ENCODE data around the gene TMC7.

Gene TMC7

DNA sequence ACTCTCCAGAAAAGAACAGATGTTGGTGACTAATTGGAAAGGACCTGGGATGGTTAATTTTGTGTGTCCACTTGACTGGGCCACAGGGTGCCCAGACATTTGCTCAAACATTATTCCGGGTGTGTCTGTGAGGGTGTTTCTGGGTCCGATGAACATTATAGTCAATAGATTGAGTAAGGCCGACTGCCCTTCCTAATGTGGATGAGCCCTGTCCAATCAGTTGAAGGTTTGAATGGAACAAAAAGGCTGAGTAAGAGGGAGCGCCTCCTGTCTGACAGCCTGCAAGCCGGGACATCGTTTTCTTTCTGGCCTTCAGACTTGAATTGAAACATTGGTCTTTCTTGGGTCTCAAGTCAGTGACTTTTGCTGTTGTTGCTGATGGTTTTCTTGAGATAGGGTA is 107.2 kb downstream of the TMC7 start:
- DNase-seq (ENCODE audit: low spot score) = no peak

DNA sequence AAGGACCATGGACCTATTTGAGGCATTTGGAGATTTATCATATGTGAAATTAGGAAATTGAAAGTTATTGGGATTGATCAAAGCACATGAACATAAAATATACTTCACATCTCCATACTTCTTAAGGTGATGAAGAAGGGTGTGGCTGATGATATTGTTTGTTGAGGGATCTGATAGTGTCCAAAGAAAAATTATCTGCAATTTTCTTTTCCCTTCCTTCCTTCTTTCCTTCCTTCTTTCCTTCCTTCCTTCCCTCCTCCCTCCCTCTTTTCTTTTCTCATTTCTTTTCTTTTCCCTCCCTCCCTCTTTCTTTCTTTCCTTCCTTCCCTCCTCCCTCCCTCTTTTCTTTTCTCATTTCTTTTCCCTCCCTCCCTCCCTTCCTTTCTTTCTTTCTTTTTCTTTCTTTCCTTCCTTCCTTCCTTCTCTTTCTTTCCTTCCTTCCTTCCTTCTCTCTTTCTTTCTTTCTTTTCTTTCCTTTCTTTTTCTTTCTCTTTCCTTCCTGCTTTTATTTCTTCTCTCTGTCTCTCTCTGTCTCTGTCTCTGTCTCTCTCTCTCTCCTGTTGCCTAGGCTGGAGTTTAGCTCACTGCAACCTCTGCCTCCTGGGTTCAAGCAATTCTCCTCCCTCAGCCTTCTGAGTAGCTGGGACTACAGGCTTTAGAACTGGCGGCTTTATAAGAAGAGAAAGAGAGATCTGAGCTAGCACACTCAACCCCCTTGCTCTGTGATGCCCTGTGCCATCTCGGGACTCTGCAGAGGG is 109.1 kb downstream of the TMC7 start:
- no peak for DNase-seq (ENCODE audit: low spot score)

DNA sequence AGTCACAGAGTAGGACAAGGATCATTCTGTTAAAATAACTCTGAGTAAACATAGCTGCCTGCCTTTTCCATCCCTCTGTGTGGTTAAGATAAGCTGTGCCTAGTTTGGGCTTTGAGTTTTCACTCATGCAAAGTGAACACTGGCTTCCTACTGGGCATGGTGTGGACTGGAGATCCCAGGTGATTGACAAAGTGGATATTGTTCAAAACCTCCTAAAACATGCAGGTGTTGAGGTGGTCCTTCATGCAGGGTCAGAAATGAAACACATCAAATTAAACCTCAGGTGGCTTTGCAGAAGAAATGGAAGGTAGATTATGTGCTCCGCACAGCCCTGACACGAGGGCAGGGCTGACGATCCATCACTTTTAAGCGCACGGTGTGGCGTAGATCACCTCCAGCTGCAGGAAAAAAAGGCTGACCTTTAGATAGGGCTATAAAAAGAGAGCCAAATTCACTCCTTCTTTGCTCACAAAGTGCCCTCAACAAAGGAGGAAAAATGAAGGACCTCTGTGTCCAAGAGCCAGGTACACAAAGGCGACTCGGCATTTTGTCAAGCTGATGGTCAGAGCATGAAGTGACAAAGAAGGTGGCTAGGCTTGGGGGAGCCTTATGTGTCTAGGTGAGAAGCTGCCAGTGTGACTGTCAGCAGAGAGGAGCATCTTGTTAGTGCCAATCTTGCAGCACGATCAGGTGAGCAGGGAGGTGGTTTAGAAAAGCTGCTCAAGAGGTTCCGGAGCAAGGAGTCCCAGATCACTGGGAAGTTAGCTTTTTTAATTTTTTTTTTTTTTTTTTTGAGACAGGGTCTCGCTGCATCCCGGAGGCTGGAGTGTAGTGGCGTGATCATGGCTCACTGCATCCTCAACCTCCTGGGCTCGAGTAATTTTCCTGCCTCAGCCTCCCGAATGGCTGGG is 110.2 kb downstream of the TMC7 start:
- no peak for DNase-seq (ENCODE audit: low spot score)

DNA sequence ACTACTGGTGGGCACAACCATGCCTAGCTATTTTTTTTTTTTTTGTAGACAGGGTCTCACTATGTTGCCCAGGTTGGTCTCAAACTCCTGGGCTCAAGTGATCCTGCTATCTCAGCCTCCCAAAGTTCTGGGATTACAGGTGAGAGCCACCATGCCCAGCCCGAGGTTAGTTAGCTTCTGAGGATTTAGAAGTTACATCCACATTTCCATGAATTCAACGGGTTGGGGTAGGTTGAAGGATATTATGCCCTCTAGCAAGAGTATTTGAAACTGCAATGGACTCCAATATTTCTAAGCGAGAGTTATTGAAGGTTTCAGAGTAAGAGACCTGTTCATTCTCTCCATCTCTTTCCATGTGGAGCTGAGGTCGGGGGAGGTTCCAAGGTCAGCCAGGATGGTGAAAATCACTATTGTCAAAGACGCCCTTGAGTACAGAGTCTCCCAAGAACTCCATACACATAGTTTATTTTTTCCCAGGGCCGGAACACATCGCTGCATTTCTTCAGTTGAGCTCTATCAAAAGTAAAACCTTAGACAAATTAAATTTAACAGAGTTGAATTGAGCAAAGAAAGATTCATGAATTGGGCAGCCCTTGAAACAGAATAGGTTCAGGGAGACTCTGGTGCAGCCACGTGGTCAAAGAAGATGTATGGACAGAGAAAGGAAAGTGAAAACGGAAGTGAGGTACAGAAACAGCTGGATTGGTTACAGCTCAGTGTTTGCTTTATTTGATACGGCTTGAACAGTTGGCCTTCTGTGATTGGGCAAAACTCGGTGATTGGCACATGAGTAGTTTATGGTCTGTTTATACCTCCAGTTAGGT is 111.0 kb downstream of the TMC7 start:
- peak; percentile 89 for DNase-seq (ENCODE audit: low spot score)

DNA sequence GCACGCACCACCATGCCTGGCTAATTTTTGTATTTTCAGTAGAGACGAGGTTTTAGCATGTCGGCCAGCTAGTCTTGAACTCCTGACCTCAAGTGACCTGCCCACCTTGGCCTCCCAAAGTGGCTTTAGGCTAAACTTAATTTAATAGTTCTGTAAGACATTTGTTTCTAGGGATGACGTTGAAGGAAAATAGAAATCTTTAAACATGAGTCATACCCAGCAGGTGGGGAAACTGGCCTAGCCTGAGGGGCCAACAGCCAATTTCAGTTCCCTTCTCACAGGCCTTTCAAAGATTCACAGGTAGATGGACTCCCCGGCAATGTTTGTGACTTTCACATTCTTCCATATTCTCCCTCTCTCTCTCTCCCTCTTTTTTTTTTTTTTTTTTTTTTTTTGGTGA is 111.9 kb downstream of the TMC7 start:
- DNase-seq (ENCODE audit: low spot score) = no peak

DNA sequence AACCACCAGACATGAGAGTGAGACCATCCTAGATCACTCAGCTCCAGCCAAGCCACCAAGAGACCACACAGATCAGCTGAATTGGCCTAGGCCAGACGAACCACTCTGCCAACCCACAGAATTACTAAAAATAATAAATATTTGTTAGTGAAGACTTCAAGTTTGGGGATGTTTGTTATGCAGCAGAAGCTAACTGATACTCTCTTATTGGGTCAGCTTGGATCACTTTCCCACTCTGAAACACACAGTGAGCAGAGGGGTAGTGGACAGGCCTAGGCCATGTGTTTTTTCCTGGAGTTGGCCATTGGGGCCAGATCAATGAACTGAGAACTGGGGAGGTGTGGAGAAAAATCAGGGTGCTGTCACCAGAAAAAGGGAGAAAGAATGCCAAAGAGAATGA is 114.4 kb downstream of the TMC7 start:
- DNase-seq (ENCODE audit: low spot score) = no peak

DNA sequence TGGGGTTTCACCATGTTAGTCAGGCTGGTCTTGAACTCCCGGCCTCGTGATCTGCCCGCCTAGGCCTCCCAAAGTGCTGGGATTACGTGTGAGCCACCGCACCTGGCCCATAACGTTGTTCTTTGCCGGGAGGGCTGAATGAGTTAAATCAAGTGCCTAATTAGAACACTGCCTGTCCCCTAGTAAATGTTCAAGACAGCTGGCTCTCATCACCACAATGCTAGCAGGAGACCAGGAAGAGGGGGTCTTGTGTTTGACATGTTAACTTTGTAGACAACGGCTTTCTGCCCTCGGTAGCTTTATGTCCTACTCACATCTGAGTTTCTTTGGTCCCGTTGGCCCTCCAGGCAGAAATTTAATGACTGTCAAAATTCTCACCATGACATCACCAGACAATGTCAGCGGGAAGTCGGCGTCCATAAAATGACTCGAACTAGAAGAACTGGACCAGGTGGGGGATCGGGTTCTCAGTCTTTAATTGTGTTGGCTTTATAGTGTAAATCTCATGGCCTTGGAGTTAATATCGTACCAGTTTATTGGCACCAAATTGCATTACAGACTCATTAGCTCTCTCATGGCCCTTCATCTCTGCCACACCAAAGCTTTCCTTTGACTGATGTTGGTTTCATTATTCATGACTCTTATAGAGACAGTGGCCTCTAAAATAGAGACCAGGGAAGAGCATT is 118.6 kb downstream of the TMC7 start:
- no peak for DNase-seq (ENCODE audit: low spot score)

DNA sequence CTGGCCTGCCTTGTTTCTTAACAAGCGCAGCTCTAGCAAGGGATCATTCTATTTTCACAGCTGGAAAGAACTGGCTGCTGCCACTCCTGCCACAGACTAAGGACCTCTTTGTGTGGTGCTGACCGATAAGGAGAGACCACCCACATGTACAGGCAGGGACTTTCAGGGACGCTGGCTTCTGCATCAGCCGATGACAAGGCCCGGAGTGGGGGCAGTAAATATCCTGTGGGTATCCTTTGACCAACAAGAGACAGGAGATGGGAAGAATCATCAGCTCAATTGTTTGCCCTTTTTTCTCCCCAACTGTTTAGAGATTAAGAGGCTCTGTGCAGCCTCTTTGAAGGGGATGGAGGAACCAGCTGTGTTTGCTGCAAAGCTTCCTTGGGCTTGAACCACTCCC is 120.9 kb downstream of the TMC7 start:
- DNase-seq (ENCODE audit: low spot score) = no peak

DNA sequence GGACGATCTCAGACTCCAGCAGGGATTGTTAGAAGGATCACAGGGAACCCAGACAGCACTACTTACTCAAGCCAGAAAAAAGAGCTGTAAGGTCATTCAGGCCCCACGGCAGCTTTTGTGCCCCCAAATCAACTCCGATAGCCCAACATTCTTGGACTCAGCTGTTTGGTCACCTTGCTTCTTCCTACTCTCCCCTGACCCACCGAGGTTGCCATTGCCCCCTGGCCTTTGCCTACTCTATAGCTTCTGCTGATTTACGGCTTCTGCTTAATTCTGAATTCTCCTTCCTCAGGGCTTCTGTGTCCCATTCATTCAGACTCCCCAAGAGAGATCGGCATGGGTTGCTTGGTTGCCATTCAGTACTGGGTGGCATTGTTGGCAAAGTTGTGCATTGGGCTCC is 121.4 kb downstream of the TMC7 start:
- DNase-seq (ENCODE audit: low spot score) = no peak

DNA sequence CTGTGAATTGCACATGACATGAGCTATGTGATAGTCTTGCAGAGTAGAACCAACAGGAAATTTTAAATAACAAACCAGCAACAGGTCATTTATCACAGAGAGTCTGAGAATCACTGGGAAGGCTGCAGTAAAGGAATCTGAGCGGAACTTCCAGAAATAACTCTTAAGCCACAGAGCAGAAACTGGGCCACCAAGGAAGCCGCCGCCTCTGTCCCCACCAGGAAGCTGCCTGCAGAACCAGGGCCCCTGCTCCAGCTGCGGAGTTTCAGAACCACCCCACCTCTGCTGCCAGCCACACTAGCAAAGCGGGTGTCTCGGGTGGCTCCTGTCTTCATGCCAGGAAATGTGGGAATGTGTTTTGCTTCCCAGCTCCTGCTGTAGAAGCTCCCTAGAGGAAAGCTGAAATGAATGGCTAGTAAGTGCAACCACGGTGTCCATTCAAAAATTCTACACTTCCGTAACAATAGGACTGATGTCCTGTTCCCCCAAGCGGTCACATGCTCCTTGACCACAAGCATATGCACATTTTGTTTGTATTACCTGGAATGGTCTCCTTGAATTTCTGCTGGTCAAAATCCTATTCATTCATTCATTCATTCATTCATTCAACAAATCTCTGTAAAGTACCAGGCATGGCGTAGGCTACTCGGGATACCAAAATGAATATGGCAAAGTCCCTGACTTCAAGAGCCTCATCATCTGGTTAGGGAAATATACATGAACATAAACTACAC is 122.3 kb downstream of the TMC7 start:
- DNase-seq (ENCODE audit: low spot score) = no peak

DNA sequence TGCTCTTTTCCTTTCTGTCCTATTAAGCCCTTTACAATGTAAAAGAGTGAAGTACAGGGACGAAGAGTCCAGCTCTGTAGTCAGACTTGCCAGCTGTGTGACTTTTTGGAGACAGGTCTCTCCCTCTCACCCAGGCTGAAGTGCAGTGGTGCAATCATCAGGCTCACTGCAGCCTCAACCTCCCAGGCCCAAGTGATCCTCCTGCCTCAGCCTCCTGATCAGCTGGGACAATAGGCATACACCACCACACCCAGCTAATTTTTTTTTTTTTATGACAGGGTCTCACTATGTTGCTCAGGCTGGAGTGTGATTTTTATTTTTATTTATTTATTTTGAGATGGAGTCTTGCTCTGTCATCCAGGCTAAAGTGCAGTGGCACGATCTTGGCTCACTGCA is 122.9 kb downstream of the TMC7 start:
- no peak for DNase-seq (ENCODE audit: low spot score)

DNA sequence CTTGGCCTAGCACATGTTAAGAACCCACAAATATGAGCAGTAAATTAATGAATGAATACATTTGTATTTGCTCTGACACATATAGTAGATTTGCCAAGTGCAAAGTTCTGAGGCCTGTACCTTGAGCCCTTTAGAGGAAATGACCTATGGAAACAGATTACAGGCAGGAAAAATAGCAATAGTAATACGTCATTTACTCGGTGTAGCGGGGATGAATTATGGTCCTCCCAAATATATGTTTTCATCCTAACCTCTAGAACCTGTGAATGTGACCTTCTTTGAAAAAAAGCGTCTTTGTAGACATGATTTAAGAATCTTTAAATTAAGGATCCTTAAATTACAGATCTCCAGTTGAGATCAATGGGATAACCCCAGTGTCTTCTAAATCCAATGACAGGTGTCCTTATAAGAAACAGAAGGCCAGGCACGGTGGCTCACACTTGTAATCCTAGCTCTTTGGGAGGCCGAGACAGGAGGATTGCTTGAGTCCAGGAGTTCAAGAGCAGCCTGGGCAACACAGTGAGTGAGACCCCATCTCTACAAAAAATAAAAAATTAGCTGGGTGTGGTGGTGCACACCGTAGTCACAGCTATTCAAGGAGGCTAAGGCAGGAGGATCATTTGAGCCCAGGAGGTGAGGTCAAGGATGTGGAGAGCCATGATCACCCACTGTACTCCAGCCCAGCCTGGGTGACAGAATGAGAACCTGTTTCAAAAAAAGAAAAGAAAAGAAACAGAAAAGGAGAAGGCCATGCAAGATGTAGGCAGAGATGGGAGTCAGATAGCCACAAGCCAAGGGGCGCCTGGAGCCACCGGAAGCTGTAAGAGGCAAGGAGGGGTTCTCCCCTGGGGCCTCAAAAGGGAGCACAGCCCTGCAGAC is 124.9 kb downstream of the TMC7 start:
- no peak for DNase-seq (ENCODE audit: low spot score)

DNA sequence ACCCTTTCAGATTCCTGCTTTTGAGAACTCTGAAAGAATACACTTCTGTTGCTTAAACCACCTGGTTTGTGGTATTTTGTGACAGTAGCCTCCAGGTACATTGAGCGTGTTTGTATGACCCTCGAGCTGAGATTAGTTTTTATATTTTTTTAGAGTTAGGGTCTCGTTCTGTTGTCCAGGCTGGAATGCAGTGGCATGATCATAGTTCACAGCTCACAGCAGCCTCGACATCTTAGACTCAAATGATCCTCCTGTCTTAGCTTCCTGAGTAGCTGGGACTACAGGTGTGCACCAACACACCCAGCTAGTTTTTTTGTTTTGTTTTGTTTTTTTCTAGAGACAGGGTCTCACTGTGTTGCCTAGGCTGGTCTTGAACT is 125.5 kb downstream of the TMC7 start:
- DNase-seq (ENCODE audit: low spot score) = no peak

DNA sequence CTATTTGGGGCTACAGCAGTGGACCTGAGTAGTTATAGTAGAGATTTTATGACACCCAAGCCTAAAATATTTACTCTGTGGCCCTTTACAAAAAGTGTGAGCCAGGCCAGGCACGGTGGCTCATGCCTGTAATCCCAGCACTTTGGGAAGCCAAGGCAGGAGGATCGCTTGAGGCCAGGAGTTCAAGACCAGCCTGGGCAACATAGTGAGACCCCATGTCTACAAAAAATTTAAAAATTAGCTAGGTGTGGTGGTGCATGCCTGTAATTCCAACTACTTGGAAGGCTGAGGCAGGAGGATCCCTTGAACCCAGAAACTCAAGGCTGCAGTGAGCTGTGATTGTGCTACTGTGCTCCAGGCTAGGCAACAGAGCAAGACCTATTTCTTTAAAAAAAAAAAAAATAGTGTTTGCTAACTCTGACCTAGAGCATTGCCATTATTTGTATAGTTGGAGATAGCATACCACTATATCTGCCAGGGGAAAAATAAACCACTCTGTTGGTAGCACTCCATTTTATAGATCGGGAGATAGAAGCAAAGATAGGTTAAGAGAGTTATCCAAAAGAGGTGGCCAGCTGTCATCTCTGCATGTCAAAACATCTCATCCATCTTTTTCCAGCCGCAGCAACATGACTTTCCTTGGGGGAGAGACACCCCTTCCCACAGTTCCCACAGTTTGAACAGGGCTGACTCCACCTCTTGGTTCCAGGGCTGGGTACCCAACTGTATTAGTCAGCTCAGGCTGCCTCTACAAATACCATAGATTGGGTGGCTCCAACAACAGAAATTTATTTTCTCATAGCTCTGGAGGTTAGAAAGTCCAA is 127.0 kb downstream of the TMC7 start:
- DNase-seq (ENCODE audit: low spot score) = no peak

DNA sequence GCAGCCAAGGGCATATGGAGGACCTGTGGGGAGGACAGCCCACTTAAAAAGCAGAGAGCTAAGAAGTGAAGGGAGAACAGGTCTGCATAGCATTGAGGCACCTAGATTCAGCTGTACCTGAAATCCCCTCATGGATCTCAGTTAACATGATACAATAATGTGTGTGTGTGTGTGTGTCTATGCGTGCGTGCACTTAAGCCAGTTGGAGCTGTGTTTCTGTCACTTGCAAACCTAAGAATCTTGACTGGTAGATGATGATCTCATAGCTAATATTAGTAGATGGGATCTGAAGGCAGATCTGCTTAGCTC is 128.3 kb downstream of the TMC7 start:
- DNase-seq (ENCODE audit: low spot score) = no peak
